WTC11 (cell line): ENCODE measurements around the gene UBL7. TPM values are rescaled to one million over a fixed set of nuclear protein-coding genes. Genes with fewer than 3 reads are reported as not detected.

Experiments
- ATAC-seq: fragments of 200-7000 bp; cut with Tn5 transposase; 2 replicates; pipeline ENCODE4 v1.10.0; 2021; ENCODE audit warnings: mild to moderate bottlenecking, moderate library complexity
- CTCF ChIA-PET: fragments of 300-600 bp; sonication (Branson Sonifier 250); formaldehyde crosslinking; loops from one replicate; lab custom pipeline; 2021; ENCODE audit warnings: antibody characterized with exemption; lab: Charles Lee
- POLR2A ChIA-PET: fragments of 350-600 bp; sonication (Branson Sonifier 250); formaldehyde crosslinking; loops from one replicate; lab custom pipeline; 2021; ENCODE audit warnings: antibody characterized with exemption; lab: Charles Lee
- DNase-seq: peaks from one replicate; pipeline ENCODE4 v3.0.0; 2021; ENCODE audit warnings: low spot score
- H3K27ac Mint-ChIP-seq: 2 replicates; pipeline ENCODE4 v1.8.0; 2021; ENCODE audit warnings: mixed read lengths
- H3K27me3 Mint-ChIP-seq: 2 replicates; pipeline ENCODE4 v1.8.0; 2021; ENCODE audit warnings: low read depth, mild to moderate bottlenecking, moderate library complexity, mixed read lengths
- H3K36me3 Mint-ChIP-seq: 2 replicates; pipeline ENCODE4 v1.8.0; 2021; ENCODE audit warnings: mixed read lengths
- H3K4me1 Mint-ChIP-seq: 2 replicates; pipeline ENCODE4 v1.8.0; 2022; ENCODE audit warnings: mixed read lengths
- H3K4me3 Mint-ChIP-seq: 2 replicates; pipeline ENCODE4 v1.8.0; 2021; ENCODE audit warnings: mild to moderate bottlenecking, moderate library complexity, mixed read lengths
- H3K9me3 Mint-ChIP-seq: 2 replicates; pipeline ENCODE4 v1.8.0; 2021; ENCODE audit warnings: mixed read lengths
- ATF3 ChIP-seq: sonication (generic); formaldehyde crosslinking; conservative IDR thresholded peaks from 2 replicates; pipeline ENCODE4 v1.8.1; 2022; ENCODE audit warnings: mild to moderate bottlenecking, missing genetic modification reagents
- E2F5 ChIP-seq: sonication (generic); formaldehyde crosslinking; IDR thresholded peaks from 2 replicates; pipeline ENCODE4 v1.8.1; 2022; ENCODE audit warnings: mild to moderate bottlenecking, moderate library complexity, missing genetic modification reagents
- EMX1 ChIP-seq: fragments of 250-450 bp; sonication (Bioruptor Pico); IDR thresholded peaks from 2 replicates; pipeline ENCODE4 v1.8.0; 2021; ENCODE audit warnings: mild to moderate bottlenecking
- GABPB1 ChIP-seq: sonication (generic); formaldehyde crosslinking; IDR thresholded peaks from 2 replicates; pipeline ENCODE4 v1.8.1; 2023; ENCODE audit warnings: mild to moderate bottlenecking, missing genetic modification reagents
- GRHL2 ChIP-seq: fragments of 250-450 bp; sonication (Bioruptor Pico); IDR thresholded peaks from 2 replicates; pipeline ENCODE4 v1.8.0; 2022; ENCODE audit warnings: mild to moderate bottlenecking, moderate library complexity; ENCODE audit not compliant: insufficient replicate concordance, severe bottlenecking
- HMGA2 ChIP-seq: fragments of 250-450 bp; sonication (Bioruptor Pico); IDR thresholded peaks from 2 replicates; pipeline ENCODE4 v1.4.0; 2021; ENCODE audit warnings: mild to moderate bottlenecking, moderate library complexity
- MXD4 ChIP-seq: fragments of 250-450 bp; sonication (Bioruptor Pico); IDR thresholded peaks from 2 replicates; pipeline ENCODE4 v1.8.0; 2021; ENCODE audit warnings: mild to moderate bottlenecking, moderate library complexity, borderline replicate concordance
- NFATC4 ChIP-seq: fragments of 250-450 bp; sonication (Bioruptor Pico); IDR thresholded peaks from 2 replicates; pipeline ENCODE4 v1.9.0; 2021; ENCODE audit warnings: mild to moderate bottlenecking
- OVOL2 ChIP-seq: fragments of 250-450 bp; sonication (Bioruptor Pico); IDR thresholded peaks from 2 replicates; pipeline ENCODE4 v1.9.0; 2021; ENCODE audit warnings: mild to moderate bottlenecking, borderline replicate concordance
- RORB ChIP-seq: fragments of 250-450 bp; sonication (Bioruptor Pico); IDR thresholded peaks from 2 replicates; pipeline ENCODE4 v1.9.0; 2021; ENCODE audit warnings: mild to moderate bottlenecking
- SOX15 ChIP-seq: fragments of 250-450 bp; sonication (Bioruptor Pico); IDR thresholded peaks from 2 replicates; pipeline ENCODE4 v1.9.0; 2021; ENCODE audit warnings: mild to moderate bottlenecking
- USF1 ChIP-seq: sonication (generic); formaldehyde crosslinking; IDR thresholded peaks from 2 replicates; pipeline ENCODE4 v1.8.0; 2022; ENCODE audit warnings: mild to moderate bottlenecking, missing genetic modification reagents
- ZBTB21 ChIP-seq: sonication (generic); formaldehyde crosslinking; IDR thresholded peaks from 2 replicates; pipeline ENCODE4 v1.8.1; 2023; ENCODE audit warnings: mild to moderate bottlenecking, missing genetic modification reagents, borderline replicate concordance
- ZNF138 ChIP-seq: sonication (generic); formaldehyde crosslinking; conservative IDR thresholded peaks from 2 replicates; pipeline ENCODE4 v1.8.1; 2022; ENCODE audit warnings: mild to moderate bottlenecking, moderate library complexity, missing genetic modification reagents
- ZNF423 ChIP-seq: fragments of 250-450 bp; sonication (Bioruptor Pico); IDR thresholded peaks from 2 replicates; pipeline ENCODE4 v2.1.2; 2022; ENCODE audit warnings: mild to moderate bottlenecking, moderate library complexity
- ZNF512 ChIP-seq: sonication (generic); formaldehyde crosslinking; IDR thresholded peaks from 2 replicates; pipeline ENCODE4 v1.8.1; 2022; ENCODE audit warnings: missing genetic modification reagents, borderline replicate concordance
- total RNA-seq: library from RNA; stranded (reverse); gene quantifications from 3 replicates; pipeline ENCODE4 v1.2.3, GENCODE V29; 2021
- TF ChIP-seq, protein P1 (sequence below): sonication (generic); formaldehyde crosslinking; IDR thresholded peaks from 2 replicates; pipeline ENCODE4 v1.8.0; 2022; ENCODE audit warnings: mild to moderate bottlenecking, missing genetic modification reagents
- TF ChIP-seq, protein P2 (sequence below): sonication (generic); formaldehyde crosslinking; IDR thresholded peaks from 2 replicates; pipeline ENCODE4 v1.8.0; 2022; ENCODE audit warnings: mild to moderate bottlenecking, missing genetic modification reagents
- TF ChIP-seq, protein P3 (sequence below): fragments of 200-600 bp; IDR thresholded peaks from 2 replicates; pipeline ENCODE4 v1.8.0; 2022; ENCODE audit warnings: antibody characterized with exemption
- TF ChIP-seq, protein P4 (sequence below): sonication (generic); formaldehyde crosslinking; IDR thresholded peaks from 2 replicates; pipeline ENCODE4 v1.8.1; 2022; ENCODE audit warnings: low read depth, missing genetic modification reagents, borderline replicate concordance

The UBL7 gene
- total RNA-seq, 1 experiment from 2014 or later: 70.1 TPM

DNA sequence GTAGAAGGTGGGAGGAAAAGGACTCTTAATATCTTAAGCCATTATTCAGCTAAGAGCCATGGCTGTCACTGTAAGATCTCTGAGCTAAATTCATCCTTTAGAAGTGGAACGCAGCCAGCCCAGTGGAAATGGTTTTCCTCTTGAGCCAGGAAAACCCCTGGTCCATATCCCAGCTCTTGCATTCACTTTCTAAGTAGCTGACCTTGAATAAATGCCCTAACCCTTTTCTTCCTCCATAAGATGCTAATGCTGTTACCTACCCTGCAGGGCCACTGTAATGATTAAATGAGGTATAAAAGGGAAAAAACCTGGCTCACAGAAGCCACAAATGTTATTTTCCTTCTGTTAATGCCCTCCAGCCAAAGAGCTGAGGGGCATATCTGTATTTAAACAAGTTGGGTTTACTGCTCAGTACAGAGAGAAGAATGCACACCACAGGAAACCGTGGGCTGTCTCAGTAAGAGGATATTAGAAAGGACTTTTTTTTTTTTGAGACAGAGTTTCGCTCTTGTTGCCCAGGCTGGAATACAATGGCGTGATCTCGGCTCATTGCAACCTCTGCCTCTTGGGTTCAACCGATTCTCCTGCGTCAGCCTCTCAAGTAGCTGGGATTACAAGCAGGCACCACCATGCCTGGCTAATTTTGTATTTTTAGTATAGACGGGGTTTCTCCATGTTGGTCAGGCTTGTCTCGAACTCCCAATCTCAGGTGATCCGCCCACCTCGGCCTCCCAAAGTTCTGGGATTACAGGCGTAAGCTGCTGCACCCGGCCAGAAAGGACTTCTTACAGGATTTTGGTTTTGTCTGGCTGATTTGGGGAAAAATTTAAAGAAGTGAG, 6.8 kb downstream of the UBL7 start:
- H3K4me1 Mint-ChIP-seq: peaks cover 19% of the 10 kb centered on the region
- H3K27ac Mint-ChIP-seq: peak overlapping the region; percentile 58
- no peak overlapping the region for H3K4me3 Mint-ChIP-seq
- ChIA-PET CTCF (interaction anchor here (0.5 to 3.0 kb wide), 6 partner anchors 13 to 79 kb away, joined by 3 to 9 read pairs (median 4); no protein-coding TSS in a partner anchor), POLR2A (no interaction called here)
- ATAC-seq: 0 out of 2 replicates have a peak, but pooled peaks have one; percentile 24
- H3K27me3 Mint-ChIP-seq: no peaks in the 10 kb centered on the region
- DNase-seq: no peak
- H3K9me3 Mint-ChIP-seq: no peaks in the 10 kb centered on the region
- TF ChIP-seq E2F5 (CRISPR knock-in tag) (no peak), SOX15 (CRISPR knock-in tag) (no peak), ZNF138 (CRISPR knock-in tag) (no peak), HMGA2 (CRISPR knock-in tag) (no peak), ZNF423 (CRISPR knock-in tag) (no peak), GRHL2 (CRISPR knock-in tag) (no peak)
- H3K36me3 Mint-ChIP-seq: peaks cover 45% of the 10 kb centered on the region

- Mint-ChIP-seq H3K9me3 (no peaks in the 10 kb centered on the region), H3K27ac (no peak overlapping the region), H3K4me3 (no peak overlapping the region), H3K4me1 (peaks cover 19% of the 10 kb centered on the region), H3K27me3 (no peaks in the 10 kb centered on the region), H3K36me3 (peaks cover 44% of the 10 kb centered on the region)
- DNase-seq (no peak), ATAC-seq (no peak)
- ChIA-PET POLR2A (interaction anchor here (0.5 to 1.1 kb wide), 2 partner anchors 9 to 178 kb away, joined by 3 to 5 read pairs; partner anchors contain the start of gene UBL7), CTCF (interaction anchor here (1.0 to 3.0 kb wide), 3 partner anchors 14 to 70 kb away, joined by 3 to 9 read pairs (median 4); no protein-coding TSS in a partner anchor)
- no peak for TF ChIP-seq OVOL2 (CRISPR knock-in tag)
- no peak for TF ChIP-seq GABPB1 (CRISPR knock-in tag)
- TF ChIP-seq, protein P1, sequence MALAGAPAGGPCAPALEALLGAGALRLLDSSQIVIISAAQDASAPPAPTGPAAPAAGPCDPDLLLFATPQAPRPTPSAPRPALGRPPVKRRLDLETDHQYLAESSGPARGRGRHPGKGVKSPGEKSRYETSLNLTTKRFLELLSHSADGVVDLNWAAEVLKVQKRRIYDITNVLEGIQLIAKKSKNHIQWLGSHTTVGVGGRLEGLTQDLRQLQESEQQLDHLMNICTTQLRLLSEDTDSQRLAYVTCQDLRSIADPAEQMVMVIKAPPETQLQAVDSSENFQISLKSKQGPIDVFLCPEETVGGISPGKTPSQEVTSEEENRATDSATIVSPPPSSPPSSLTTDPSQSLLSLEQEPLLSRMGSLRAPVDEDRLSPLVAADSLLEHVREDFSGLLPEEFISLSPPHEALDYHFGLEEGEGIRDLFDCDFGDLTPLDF: no peak
- TF ChIP-seq USF1 (CRISPR knock-in tag): no peak
- TF ChIP-seq ATF3 (CRISPR knock-in tag): no peak
- TF ChIP-seq, protein P2, sequence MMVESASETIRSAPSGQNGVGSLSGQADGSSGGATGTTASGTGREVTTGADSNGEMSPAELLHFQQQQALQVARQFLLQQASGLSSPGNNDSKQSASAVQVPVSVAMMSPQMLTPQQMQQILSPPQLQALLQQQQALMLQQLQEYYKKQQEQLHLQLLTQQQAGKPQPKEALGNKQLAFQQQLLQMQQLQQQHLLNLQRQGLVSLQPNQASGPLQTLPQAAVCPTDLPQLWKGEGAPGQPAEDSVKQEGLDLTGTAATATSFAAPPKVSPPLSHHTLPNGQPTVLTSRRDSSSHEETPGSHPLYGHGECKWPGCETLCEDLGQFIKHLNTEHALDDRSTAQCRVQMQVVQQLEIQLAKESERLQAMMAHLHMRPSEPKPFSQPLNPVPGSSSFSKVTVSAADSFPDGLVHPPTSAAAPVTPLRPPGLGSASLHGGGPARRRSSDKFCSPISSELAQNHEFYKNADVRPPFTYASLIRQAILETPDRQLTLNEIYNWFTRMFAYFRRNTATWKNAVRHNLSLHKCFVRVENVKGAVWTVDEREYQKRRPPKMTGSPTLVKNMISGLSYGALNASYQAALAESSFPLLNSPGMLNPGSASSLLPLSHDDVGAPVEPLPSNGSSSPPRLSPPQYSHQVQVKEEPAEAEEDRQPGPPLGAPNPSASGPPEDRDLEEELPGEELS: no peak
- TF ChIP-seq, protein P3, sequence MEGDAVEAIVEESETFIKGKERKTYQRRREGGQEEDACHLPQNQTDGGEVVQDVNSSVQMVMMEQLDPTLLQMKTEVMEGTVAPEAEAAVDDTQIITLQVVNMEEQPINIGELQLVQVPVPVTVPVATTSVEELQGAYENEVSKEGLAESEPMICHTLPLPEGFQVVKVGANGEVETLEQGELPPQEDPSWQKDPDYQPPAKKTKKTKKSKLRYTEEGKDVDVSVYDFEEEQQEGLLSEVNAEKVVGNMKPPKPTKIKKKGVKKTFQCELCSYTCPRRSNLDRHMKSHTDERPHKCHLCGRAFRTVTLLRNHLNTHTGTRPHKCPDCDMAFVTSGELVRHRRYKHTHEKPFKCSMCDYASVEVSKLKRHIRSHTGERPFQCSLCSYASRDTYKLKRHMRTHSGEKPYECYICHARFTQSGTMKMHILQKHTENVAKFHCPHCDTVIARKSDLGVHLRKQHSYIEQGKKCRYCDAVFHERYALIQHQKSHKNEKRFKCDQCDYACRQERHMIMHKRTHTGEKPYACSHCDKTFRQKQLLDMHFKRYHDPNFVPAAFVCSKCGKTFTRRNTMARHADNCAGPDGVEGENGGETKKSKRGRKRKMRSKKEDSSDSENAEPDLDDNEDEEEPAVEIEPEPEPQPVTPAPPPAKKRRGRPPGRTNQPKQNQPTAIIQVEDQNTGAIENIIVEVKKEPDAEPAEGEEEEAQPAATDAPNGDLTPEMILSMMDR: no peak
- TF ChIP-seq, protein P4, sequence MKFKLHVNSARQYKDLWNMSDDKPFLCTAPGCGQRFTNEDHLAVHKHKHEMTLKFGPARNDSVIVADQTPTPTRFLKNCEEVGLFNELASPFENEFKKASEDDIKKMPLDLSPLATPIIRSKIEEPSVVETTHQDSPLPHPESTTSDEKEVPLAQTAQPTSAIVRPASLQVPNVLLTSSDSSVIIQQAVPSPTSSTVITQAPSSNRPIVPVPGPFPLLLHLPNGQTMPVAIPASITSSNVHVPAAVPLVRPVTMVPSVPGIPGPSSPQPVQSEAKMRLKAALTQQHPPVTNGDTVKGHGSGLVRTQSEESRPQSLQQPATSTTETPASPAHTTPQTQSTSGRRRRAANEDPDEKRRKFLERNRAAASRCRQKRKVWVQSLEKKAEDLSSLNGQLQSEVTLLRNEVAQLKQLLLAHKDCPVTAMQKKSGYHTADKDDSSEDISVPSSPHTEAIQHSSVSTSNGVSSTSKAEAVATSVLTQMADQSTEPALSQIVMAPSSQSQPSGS (CRISPR knock-in tag): no peak
- no peak for TF ChIP-seq MXD4
- TF ChIP-seq NFATC4: no peak
- no peak for TF ChIP-seq ZNF512
- TF ChIP-seq RORB (CRISPR knock-in tag): no peak
- TF ChIP-seq EMX1 (CRISPR knock-in tag): no peak
- TF ChIP-seq ZBTB21 (CRISPR knock-in tag): no peak
Observed at GRCh38 chr15:74451861-74452835, 8.8 kb downstream of the UBL7 start.
